ENCODE results near the gene SLC28A1. TPM values are rescaled to one million over a fixed set of nuclear protein-coding genes. Genes with fewer than 3 reads are reported as not detected.

The SLC28A1 gene
- total RNA-seq, 2 experiments from 2014 or later, result not detected

DNA sequence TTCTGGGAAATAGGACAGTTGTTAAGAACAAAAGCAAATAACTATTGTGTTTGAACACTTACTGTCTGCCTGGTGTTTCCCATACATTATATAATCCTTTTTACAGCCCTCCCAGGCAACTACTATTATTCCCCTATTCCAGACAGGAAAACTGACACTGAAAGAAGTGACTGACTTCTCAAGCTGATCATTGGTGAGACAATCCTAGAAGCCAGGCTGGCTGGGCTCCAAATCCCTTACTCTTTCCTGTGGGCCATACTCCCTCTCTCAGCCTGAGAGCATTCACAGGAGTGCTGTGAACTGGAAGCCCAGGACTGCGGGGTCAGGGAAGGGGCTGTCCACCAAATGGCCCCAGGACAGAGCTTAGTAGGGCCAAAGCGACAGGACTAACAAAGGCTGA lies 58.0 kb downstream of the SLC28A1 start:
- intact Hi-C loops (cut with micrococcal nuclease; ENCODE audit: unreplicated experiment), result no loop called here
- no peaks in the 10 kb centered on the region for H4K20me1 ChIP-seq (ENCODE audit: insufficient read depth, low read length)
- no peaks in the 10 kb centered on the region for H3K9me3 ChIP-seq (ENCODE audit: low read length)
- POLR2A ChIA-PET, result no interaction called here
- H3K79me2 ChIP-seq (ENCODE audit: insufficient read depth, low read depth, low read length), result no peaks in the 10 kb centered on the region
- no peak overlapping the region for H3K27ac ChIP-seq (ENCODE audit: low read depth, low read length, poor library complexity, severe bottlenecking)
- H3K4me3 ChIP-seq (ENCODE audit: low read depth, low read length, poor library complexity, severe bottlenecking), result no peak overlapping the region
- no peak overlapping the region for H2AFZ ChIP-seq (ENCODE audit: low read length)
- no peak overlapping the region for H3K4me2 ChIP-seq (ENCODE audit: low read length)
- no peak for DNase-seq (ENCODE audit: low spot score)
- CTCF ChIA-PET (ENCODE audit: unreplicated experiment), result no interaction called here
- TF ChIP-seq, protein P1, sequence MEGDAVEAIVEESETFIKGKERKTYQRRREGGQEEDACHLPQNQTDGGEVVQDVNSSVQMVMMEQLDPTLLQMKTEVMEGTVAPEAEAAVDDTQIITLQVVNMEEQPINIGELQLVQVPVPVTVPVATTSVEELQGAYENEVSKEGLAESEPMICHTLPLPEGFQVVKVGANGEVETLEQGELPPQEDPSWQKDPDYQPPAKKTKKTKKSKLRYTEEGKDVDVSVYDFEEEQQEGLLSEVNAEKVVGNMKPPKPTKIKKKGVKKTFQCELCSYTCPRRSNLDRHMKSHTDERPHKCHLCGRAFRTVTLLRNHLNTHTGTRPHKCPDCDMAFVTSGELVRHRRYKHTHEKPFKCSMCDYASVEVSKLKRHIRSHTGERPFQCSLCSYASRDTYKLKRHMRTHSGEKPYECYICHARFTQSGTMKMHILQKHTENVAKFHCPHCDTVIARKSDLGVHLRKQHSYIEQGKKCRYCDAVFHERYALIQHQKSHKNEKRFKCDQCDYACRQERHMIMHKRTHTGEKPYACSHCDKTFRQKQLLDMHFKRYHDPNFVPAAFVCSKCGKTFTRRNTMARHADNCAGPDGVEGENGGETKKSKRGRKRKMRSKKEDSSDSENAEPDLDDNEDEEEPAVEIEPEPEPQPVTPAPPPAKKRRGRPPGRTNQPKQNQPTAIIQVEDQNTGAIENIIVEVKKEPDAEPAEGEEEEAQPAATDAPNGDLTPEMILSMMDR (conservative IDR thresholded peaks at IDR 0.05; ENCODE audit: low read length), result no peak
- no peak for TF ChIP-seq EZH2phosphoT487 (IDR thresholded peaks at IDR 0.05; ENCODE audit: borderline replicate concordance, low read depth, low read length)
- H3K4me1 ChIP-seq (ENCODE audit: insufficient read depth, low read length, poor library complexity, severe bottlenecking), result no peaks in the 10 kb centered on the region
- H3K9me2 ChIP-seq (ENCODE audit: insufficient read depth, low read length), result no peaks in the 10 kb centered on the region
- no TSS peak for BruUV-seq (replicated peaks)
- no peaks in the 10 kb centered on the region for H3K36me3 ChIP-seq (ENCODE audit: insufficient read depth, low read length)

DNA sequence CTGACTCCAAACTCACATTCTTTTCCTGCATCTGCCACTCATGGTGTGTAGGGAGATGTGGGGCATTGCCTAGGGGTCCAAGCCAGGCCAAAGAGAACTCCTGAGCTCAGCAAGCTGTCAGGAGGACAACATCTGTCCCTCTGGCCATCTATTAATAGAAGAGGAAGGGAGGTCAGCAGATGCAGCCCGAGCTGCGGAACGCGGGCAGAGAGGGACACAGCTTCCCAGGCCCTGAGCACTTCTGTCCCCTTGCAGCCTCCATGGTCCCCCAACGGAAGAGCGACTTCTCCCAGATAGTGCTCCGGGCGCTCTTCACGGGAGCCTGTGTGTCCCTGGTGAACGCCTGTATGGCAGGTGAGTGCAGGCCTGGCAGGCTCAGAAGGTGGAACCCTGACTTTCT lies 59.8 kb downstream of the SLC28A1 start:
- no peaks in the 10 kb centered on the region for H3K4me1 ChIP-seq (ENCODE audit: insufficient read depth, low read length, poor library complexity, severe bottlenecking)

DNA sequence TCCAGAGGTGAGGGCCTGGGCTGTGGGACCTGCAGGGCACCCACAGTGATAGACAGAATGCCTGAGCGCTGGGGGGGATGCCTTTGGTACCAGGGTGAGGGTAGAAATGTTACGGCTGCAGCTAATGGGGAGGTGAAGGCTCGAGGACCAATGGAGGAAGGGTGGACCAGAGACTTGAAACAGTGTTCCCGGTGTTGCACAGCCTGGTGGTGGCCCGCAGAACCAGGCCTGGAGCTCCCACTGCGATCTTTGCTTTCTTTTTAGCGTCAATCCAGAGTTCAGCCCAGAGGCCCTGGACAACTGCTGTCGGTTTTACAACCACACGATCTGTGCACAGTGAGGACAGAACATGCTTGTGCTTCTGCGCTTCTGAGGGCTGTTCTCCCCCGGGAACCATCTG lies 60.4 kb downstream of the SLC28A1 start:
- H3K4me3 ChIP-seq (ENCODE audit: low read depth, low read length, poor library complexity, severe bottlenecking), result no peak overlapping the region
- ChIA-PET CTCF (ENCODE audit: unreplicated experiment) (no interaction called here), POLR2A (no interaction called here)
- H3K9me3 ChIP-seq (ENCODE audit: low read length), result no peaks in the 10 kb centered on the region
- BruUV-seq (replicated peaks), result no TSS peak
- H3K4me1 ChIP-seq (ENCODE audit: insufficient read depth, low read length, poor library complexity, severe bottlenecking), result no peaks in the 10 kb centered on the region
- no peak overlapping the region for H2AFZ ChIP-seq (ENCODE audit: low read length)
- no peak overlapping the region for H3K4me2 ChIP-seq (ENCODE audit: low read length)
- H3K9me2 ChIP-seq (ENCODE audit: insufficient read depth, low read length), result no peaks in the 10 kb centered on the region
- no peaks in the 10 kb centered on the region for H4K20me1 ChIP-seq (ENCODE audit: insufficient read depth, low read length)
- intact Hi-C loops (cut with micrococcal nuclease; ENCODE audit: unreplicated experiment), result no loop called here
- TF ChIP-seq EZH2phosphoT487 (IDR thresholded peaks at IDR 0.05; ENCODE audit: borderline replicate concordance, low read depth, low read length), result no peak
- TF ChIP-seq, protein P1 (conservative IDR thresholded peaks at IDR 0.05; ENCODE audit: low read length), result no peak
- H3K79me2 ChIP-seq (ENCODE audit: insufficient read depth, low read depth, low read length), result no peaks in the 10 kb centered on the region
- H3K27ac ChIP-seq (ENCODE audit: low read depth, low read length, poor library complexity, severe bottlenecking), result no peak overlapping the region
- H3K36me3 ChIP-seq (ENCODE audit: insufficient read depth, low read length), result no peaks in the 10 kb centered on the region
- DNase-seq (ENCODE audit: low spot score), result no peak

More for the DNA sequence above, 59.8 kb downstream of the SLC28A1 start:
- no peak overlapping the region for H3K4me3 ChIP-seq (ENCODE audit: low read depth, low read length, poor library complexity, severe bottlenecking)
- no peaks in the 10 kb centered on the region for H3K79me2 ChIP-seq (ENCODE audit: insufficient read depth, low read depth, low read length)
- H3K9me3 ChIP-seq (ENCODE audit: low read length), result no peaks in the 10 kb centered on the region
- no peak overlapping the region for H3K4me2 ChIP-seq (ENCODE audit: low read length)
- H4K20me1 ChIP-seq (ENCODE audit: insufficient read depth, low read length), result no peaks in the 10 kb centered on the region
- H2AFZ ChIP-seq (ENCODE audit: low read length), result no peak overlapping the region
- no TSS peak for BruUV-seq (replicated peaks)
- no peaks in the 10 kb centered on the region for H3K36me3 ChIP-seq (ENCODE audit: insufficient read depth, low read length)
- no peaks in the 10 kb centered on the region for H3K9me2 ChIP-seq (ENCODE audit: insufficient read depth, low read length)
- no peak for DNase-seq (ENCODE audit: low spot score)
- H3K27ac ChIP-seq (ENCODE audit: low read depth, low read length, poor library complexity, severe bottlenecking), result no peak overlapping the region
- CTCF ChIA-PET (ENCODE audit: unreplicated experiment), result no interaction called here
- intact Hi-C loops (cut with micrococcal nuclease; ENCODE audit: unreplicated experiment), result no loop called here
- no peak for TF ChIP-seq EZH2phosphoT487 (IDR thresholded peaks at IDR 0.05; ENCODE audit: borderline replicate concordance, low read depth, low read length)
- TF ChIP-seq, protein P1 (conservative IDR thresholded peaks at IDR 0.05; ENCODE audit: low read length), result no peak
- POLR2A ChIA-PET, result no interaction called here

All from OCI-LY7 (cell line).